Naive thymus-derived CD8-positive, alpha-beta T cell (primary cell): Measurements from ENCODE around the gene MAP3K5. TPM values are rescaled to one million over a fixed set of nuclear protein-coding genes. Genes with fewer than 3 reads are reported as not detected.
A peak's percentile ranks its signal among the peaks of the same experiment; 100 is the strongest.
"Not testable (repeated sequence)": the region's sequence is repeated elsewhere in the genome, so short reads cannot be mapped to it uniquely, and the experiment has no call there.

Experiments used
- ATAC-seq, 2 donors: fragments of 150-1000 bp; cut with Tn5 transposase in 1 of 2; sonication (Bioruptor Pico), chemical (Tn5 transposase) in 1 of 2; 1 replicate in 1 of 2; 2 replicates in 1 of 2; pipeline ENCODE4 v1.10.0; 2021; ENCODE audit warnings: mild to moderate bottlenecking in 2 of 2, moderate library complexity in 2 of 2
- POLR2A ChIA-PET: fragments of 350-600 bp; sonication (Branson Sonifier 250); formaldehyde crosslinking; loops from one replicate; lab custom pipeline; 2021; ENCODE audit warnings: antibody characterized with exemption; lab: Charles Lee
- DNase-seq, 10 donors: peaks; one replicate each; pipeline versions ENCODE4 v3.0.0 to v3.0.0-alpha.2; 2020 to 2022
- H3K27ac Mint-ChIP-seq, 10 donors: one replicate each; pipeline ENCODE4 v1.8.0; 2020 to 2022; ENCODE audit warnings: mild to moderate bottlenecking in 10 of 10, mixed read lengths in 10 of 10, moderate library complexity in 4 of 10, inconsistent platforms in 1 of 10
- H3K27me3 Mint-ChIP-seq, 5 donors: one replicate each; pipeline ENCODE4 v1.8.0; 2021 to 2022; ENCODE audit warnings: mixed read lengths in 5 of 5
- H3K36me3 Mint-ChIP-seq, 3 donors: one replicate each; pipeline ENCODE4 v1.8.0; 2020 to 2022; ENCODE audit warnings: mixed read lengths in 3 of 3, mild to moderate bottlenecking in 2 of 3, inconsistent platforms in 1 of 3
- H3K4me1 Mint-ChIP-seq, 4 donors: one replicate each; pipeline ENCODE4 v1.8.0; 2021 to 2022; ENCODE audit warnings: mixed read lengths in 4 of 4
- H3K4me3 Mint-ChIP-seq, 10 donors: one replicate each; pipeline ENCODE4 v1.8.0; 2020 to 2022; ENCODE audit warnings: mild to moderate bottlenecking in 10 of 10, mixed read lengths in 10 of 10, moderate library complexity in 6 of 10, inconsistent platforms in 1 of 10
- H3K9me3 Mint-ChIP-seq, 9 donors: one replicate each; pipeline ENCODE4 v1.8.0; 2020 to 2022; ENCODE audit warnings: mixed read lengths in 9 of 9, mild to moderate bottlenecking in 3 of 9, inconsistent platforms in 1 of 9, moderate library complexity in 1 of 9
- polyA plus RNA-seq, 3 donors: library from polyadenylated mRNA; unstranded; fragments of 300-500 nt; fragmentation: Illumina TruSeq; gene quantifications; one replicate each; pipeline ENCODE4 v1.2.3, GENCODE V29; 2021
- total RNA-seq, 8 experiments: library from RNA in 2 of 8; stranded (reverse) in 2 of 8; gene quantifications; one replicate each; pipeline ENCODE4 v1.2.3 and lab custom pipeline; 2021 to 2026

Gene MAP3K5
- total and polyA plus RNA-seq, 5 experiments from 2014 or later = 3.0 to 8.7 (median 4.5) TPM

GRCh38 chr6:136585523-136585922 is 206.8 kb downstream of the MAP3K5 start:
- H3K9me3 Mint-ChIP-seq, H3K27me3 Mint-ChIP-seq, H3K4me1 Mint-ChIP-seq, H3K4me3 Mint-ChIP-seq, ATAC-seq, DNase-seq, H3K27ac Mint-ChIP-seq, POLR2A ChIA-PET: not testable (repeated sequence)
- H3K36me3 Mint-ChIP-seq = peaks cover 4 to 54% (median 21%) of the 10 kb centered on the region in 3 donors

DNA sequence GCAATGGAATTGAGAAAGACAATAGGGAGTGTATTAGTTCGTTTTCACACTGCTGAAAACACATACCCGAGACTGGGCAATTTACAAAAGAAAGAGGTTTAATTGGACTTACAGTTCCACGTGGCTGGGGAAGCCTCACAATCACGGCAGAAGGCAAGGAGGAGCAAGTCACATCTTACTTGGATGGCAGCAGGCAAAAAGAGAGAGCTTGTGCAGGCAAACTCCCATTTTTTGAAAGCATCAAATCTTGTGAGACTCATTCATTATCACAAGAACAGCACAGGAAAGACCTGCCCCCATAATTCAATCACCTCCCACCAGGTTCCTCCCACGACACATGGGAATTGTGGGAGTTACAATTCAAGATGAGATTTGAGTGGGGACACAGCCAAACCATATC is 208.0 kb downstream of the MAP3K5 start:
- H3K9me3 Mint-ChIP-seq, ATAC-seq, H3K27ac Mint-ChIP-seq, H3K27me3 Mint-ChIP-seq, H3K4me3 Mint-ChIP-seq, DNase-seq, H3K4me1 Mint-ChIP-seq, POLR2A ChIA-PET: not testable (repeated sequence)
- H3K36me3 Mint-ChIP-seq = peaks cover 9 to 54% (median 23%) of the 10 kb centered on the region in 3 donors

DNA sequence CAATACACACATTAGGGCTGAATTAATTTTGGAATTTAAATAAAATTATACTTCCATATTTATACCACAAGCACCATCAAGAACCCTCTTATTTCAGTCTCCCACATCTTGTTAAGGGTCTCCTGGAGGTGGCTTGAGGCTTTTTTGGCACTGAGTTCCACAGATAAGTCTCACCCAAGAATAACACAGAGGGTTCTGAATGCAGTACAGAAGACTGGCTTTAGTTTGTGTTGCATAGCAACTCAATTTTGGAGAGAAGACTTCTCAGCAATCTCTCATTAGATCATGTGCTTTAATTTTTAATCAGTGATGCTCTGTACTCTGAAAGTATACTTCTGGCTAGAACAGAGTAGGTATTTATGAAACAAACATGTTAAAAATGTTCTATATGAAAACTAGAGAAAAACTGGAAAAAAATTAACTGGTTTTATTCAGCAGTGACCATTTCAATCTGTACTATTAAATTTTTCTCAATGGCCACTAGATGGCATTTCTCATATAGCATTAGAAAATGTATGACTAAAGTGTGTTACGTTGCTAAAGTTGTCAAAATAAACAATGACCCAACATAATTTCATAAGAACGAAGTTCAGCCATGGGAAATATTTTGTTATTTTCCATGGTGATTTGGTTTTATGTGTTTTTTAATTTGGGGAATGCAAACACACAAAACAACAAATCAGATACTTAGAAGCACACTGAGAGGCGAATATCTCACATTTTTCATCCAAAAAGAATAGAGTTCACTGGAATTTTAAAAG is 209.4 kb downstream of the MAP3K5 start:
- ATAC-seq = no peak

DNA sequence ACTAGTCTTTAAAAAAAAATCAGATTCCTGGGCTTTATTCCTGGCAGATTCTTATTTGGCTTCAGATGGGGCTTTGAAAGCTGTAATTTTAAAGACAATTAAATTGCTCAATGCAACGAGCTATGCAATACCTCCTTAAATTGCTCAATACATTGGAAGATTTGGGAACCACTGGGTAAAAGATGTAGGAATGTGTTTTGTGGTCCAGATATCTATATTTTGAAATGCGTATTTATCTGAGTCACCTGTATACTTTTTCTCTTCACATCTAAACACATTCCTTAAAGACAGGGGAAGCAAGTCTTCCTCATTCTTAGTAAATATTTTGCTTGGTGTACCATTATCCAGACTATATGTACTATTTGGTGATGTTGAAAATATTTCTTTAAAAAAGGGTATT is 212.5 kb downstream of the MAP3K5 start:
- Mint-ChIP-seq H3K4me1 (no peaks in the 10 kb centered on the region), H3K4me3 (no peak overlapping the region), H3K9me3 (no peaks in the 10 kb centered on the region), H3K27me3 (no peaks in the 10 kb centered on the region), H3K36me3 (peaks cover 20 to 77% (median 48%) of the 10 kb centered on the region in 3 donors), H3K27ac (no peak overlapping the region)
- POLR2A ChIA-PET = no interaction called here
- ATAC-seq (no peak), DNase-seq (no peak)

More for the DNA sequence above, 209.4 kb downstream of the MAP3K5 start:
- POLR2A ChIA-PET = no interaction called here
- Mint-ChIP-seq H3K27me3 (no peaks in the 10 kb centered on the region), H3K4me3 (no peak overlapping the region), H3K36me3 (peaks cover 12 to 53% (median 28%) of the 10 kb centered on the region in 3 donors), H3K27ac (no peak overlapping the region), H3K4me1 (no peaks in the 10 kb centered on the region), H3K9me3 (no peaks in the 10 kb centered on the region)
- DNase-seq = peak in 1 of 10 donors; percentile 11

DNA sequence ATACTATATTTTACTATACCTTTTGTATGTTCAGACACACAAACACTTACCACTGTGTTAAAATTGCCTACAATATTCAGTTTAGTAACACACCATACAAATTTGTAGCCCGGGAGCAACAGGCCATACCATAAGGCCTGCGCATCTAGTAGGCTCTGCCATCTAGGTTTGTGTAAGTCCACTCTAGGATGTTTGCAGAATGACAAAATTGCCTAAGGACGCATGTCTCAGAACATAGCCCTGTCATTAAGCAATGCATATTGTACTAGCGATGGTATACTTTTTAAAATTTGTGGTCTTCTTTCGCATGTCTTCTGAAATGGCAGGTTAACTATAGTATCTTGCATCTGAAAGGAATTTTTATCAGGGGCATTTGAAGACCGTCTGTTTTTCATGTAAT is 215.5 kb downstream of the MAP3K5 start:
- no peak for DNase-seq
- no peak for ATAC-seq
- H3K4me3 Mint-ChIP-seq = no peak overlapping the region
- H3K27me3 Mint-ChIP-seq = no peaks in the 10 kb centered on the region
- POLR2A ChIA-PET = no interaction called here
- peaks cover 33 to 77% (median 58%) of the 10 kb centered on the region in 3 donors for H3K36me3 Mint-ChIP-seq
- no peak overlapping the region for H3K27ac Mint-ChIP-seq
- H3K4me1 Mint-ChIP-seq = no peaks in the 10 kb centered on the region
- H3K9me3 Mint-ChIP-seq = peaks cover 0 to 8% (median under 1%) of the 10 kb centered on the region in 9 donors

DNA sequence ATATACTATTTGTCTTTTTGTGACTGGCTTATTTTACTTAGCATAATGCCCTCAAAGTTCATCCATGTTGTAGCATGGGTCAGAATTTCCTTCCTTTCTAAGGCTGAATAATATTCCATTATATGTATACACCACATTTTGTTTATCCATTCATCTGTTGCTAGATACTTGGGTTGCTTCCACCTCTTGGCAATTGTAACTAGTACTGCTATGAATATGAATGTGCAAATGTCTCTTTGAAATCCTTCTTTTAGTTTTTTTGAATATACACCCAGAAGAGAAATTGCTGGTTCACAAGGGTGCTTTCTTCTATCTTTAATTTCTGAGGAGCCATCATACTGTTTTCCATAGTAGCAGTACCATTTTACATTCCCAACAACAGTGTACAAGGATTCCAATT is 220.8 kb downstream of the MAP3K5 start:
- ATAC-seq (no peak), DNase-seq (no peak)
- H3K36me3 Mint-ChIP-seq = peaks cover 38 to 58% (median 56%) of the 10 kb centered on the region in 3 donors
- POLR2A ChIA-PET = no interaction called here
- H3K27me3 Mint-ChIP-seq = no peaks in the 10 kb centered on the region
- peaks cover 0 to 4% (median 1%) of the 10 kb centered on the region in 4 donors for H3K4me1 Mint-ChIP-seq
- no peak overlapping the region for H3K4me3 Mint-ChIP-seq
- H3K9me3 Mint-ChIP-seq = peaks cover 0 to 21% (median 10%) of the 10 kb centered on the region in 9 donors
- H3K27ac Mint-ChIP-seq = no peak overlapping the region

DNA sequence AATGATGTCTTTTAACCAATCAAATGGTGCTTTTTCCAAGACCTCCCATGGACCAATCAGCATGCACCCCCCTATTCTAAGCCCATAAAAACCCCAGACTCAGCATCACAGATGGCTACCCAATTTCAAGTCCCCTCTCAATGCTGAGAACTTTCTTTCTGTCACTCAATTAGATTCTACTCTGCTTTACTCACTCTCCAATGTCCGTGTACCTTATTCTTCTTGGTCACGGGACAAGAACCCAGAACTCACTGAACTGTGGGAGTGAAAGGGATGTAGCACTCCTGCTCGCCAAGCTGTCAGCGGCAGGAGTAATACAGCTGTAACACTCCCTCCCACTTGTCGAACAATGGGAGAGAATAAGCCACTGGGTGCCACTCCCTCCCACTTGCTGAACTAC is 221.2 kb downstream of the MAP3K5 start:
- H3K27ac Mint-ChIP-seq = no peak overlapping the region
- ATAC-seq = no peak
- POLR2A ChIA-PET = no interaction called here

DNA sequence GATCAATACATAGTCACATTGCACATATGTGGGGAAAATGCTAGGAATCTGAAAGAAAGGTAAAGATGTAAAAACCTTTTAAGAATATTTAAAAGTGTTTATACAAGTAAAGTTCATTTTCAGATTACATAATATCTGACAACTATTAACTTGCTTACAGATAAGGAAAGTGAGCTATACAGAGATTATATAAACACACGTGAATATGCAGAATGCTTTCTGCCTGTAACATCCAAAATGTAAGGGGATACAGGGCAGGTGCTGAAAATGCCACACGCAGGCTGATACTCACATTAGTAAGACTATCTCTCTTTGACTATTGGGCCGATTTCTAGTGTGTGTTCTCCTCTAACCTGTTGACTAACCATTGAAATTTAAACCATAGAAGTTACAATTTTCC is 224.1 kb downstream of the MAP3K5 start:
- POLR2A ChIA-PET = no interaction called here
- Mint-ChIP-seq H3K4me3 (no peak overlapping the region), H3K27me3 (no peaks in the 10 kb centered on the region), H3K27ac (no peak overlapping the region), H3K36me3 (peaks cover 31 to 52% (median 42%) of the 10 kb centered on the region in 3 donors), H3K9me3 (peaks cover 0 to 17% (median 9%) of the 10 kb centered on the region in 9 donors), H3K4me1 (peaks cover 0 to 23% (median 3%) of the 10 kb centered on the region in 4 donors)
- DNase-seq (no peak), ATAC-seq (no peak)

More for the DNA sequence above, 221.2 kb downstream of the MAP3K5 start:
- Mint-ChIP-seq H3K9me3 (peaks cover 0 to 21% (median 10%) of the 10 kb centered on the region in 9 donors), H3K4me1 (peaks cover 0 to 8% (median 1%) of the 10 kb centered on the region in 4 donors), H3K27me3 (no peaks in the 10 kb centered on the region), H3K4me3 (no peak overlapping the region), H3K36me3 (peaks cover 38 to 55% (median 54%) of the 10 kb centered on the region in 3 donors)
- no peak for DNase-seq

- Mint-ChIP-seq H3K27me3 (no peaks in the 10 kb centered on the region), H3K36me3 (peaks cover 27 to 50% (median 42%) of the 10 kb centered on the region in 3 donors), H3K27ac (no peak overlapping the region), H3K4me3 (no peak overlapping the region), H3K9me3 (peaks cover 0 to 15% (median 9%) of the 10 kb centered on the region in 9 donors), H3K4me1 (peaks cover 0 to 25% (median 3%) of the 10 kb centered on the region in 4 donors)
- POLR2A ChIA-PET = no interaction called here
- DNase-seq (no peak), ATAC-seq (no peak)
Measured at GRCh38 chr6:136567688-136568087, 224.6 kb downstream of the MAP3K5 start.

- POLR2A ChIA-PET = no interaction called here
- Mint-ChIP-seq H3K27me3 (no peaks in the 10 kb centered on the region), H3K4me3 (no peak overlapping the region), H3K36me3 (peaks cover 24 to 52% (median 39%) of the 10 kb centered on the region in 3 donors), H3K4me1 (peaks cover 0 to 25% (median 3%) of the 10 kb centered on the region in 4 donors), H3K9me3 (peaks cover 0 to 13% (median 8%) of the 10 kb centered on the region in 9 donors), H3K27ac (no peak overlapping the region)
- DNase-seq (no peak), ATAC-seq (no peak)
Measured at GRCh38 chr6:136566851-136567250, 225.4 kb downstream of the MAP3K5 start.

DNA sequence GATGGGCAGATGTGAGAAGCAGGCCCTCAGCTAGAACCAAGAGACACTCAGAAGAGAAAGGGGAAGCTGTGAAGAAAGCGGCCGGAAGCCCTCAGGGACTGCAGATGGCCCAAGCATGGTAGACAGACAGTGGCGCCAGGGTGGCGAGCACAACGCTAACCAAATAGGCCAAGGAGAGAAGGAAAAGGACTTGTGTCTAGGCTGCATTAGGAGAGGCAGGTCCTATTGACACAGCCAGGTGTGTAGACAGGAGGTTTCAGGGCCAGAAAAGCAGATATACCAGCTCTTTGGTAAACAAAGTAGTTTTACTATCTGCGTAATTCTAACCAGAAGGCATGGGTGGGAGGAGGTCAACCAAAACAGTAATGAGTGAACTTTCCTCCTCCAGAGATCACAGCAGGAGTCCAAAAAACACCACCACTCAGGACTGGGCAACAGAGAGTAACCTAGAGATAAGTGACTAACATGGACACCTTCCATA is 226.2 kb downstream of the MAP3K5 start:
- POLR2A ChIA-PET = no interaction called here
- no peak for ATAC-seq
- no peak overlapping the region for H3K27ac Mint-ChIP-seq

GRCh38 chr6:136564180-136564579 is 228.1 kb downstream of the MAP3K5 start:
- H3K27ac Mint-ChIP-seq = peak overlapping the region in 2 of 10 donors; percentile 13 to 17
- peaks cover 7 to 54% (median 29%) of the 10 kb centered on the region in 3 donors for H3K36me3 Mint-ChIP-seq
- H3K4me3 Mint-ChIP-seq = no peak overlapping the region
- peaks cover 0 to 25% (median 1%) of the 10 kb centered on the region in 4 donors for H3K4me1 Mint-ChIP-seq
- no peaks in the 10 kb centered on the region for H3K27me3 Mint-ChIP-seq
- H3K9me3 Mint-ChIP-seq = no peaks in the 10 kb centered on the region
- DNase-seq = no peak
- POLR2A ChIA-PET = no interaction called here
- ATAC-seq = no peak

More for the DNA sequence above, 226.2 kb downstream of the MAP3K5 start:
- H3K9me3 Mint-ChIP-seq = peaks cover 0 to 6% (median 4%) of the 10 kb centered on the region in 9 donors
- H3K4me1 Mint-ChIP-seq = peaks cover 0 to 25% (median 2%) of the 10 kb centered on the region in 4 donors
- H3K27me3 Mint-ChIP-seq = no peaks in the 10 kb centered on the region
- H3K4me3 Mint-ChIP-seq = no peak overlapping the region
- DNase-seq = no peak
- peaks cover 16 to 52% (median 35%) of the 10 kb centered on the region in 3 donors for H3K36me3 Mint-ChIP-seq
